Liver (tissue), 3 donors: ENCODE measurements around the gene STAT5B.

Source experiments
- GABPA ChIP-seq, 2 donors: IDR thresholded peaks in 1 of 2; conservative IDR thresholded peaks in 1 of 2; 2 replicates each; pipeline ENCODE4 v1.6.1; 2016; ENCODE audit warnings: antibody characterized with exemption in 2 of 2, mild to moderate bottlenecking in 1 of 2, moderate library complexity in 1 of 2
- NR2F2 ChIP-seq: IDR thresholded peaks from 2 replicates; pipeline ENCODE4 v1.6.1; 2016; ENCODE audit warnings: antibody characterized with exemption
- YY1 ChIP-seq: IDR thresholded peaks from 2 replicates; pipeline ENCODE4 v1.6.1; 2016; ENCODE audit warnings: antibody characterized with exemption, mild to moderate bottlenecking
- TF ChIP-seq, protein P1 (sequence below): IDR thresholded peaks from 2 replicates; pipeline ENCODE4 v1.6.1; 2016; ENCODE audit warnings: antibody characterized with exemption
- TF ChIP-seq, protein P2 (sequence below): fragments of 150-350 bp; IDR thresholded peaks from 2 replicates; pipeline ENCODE4 v1.5.1; 2017; ENCODE audit warnings: improper control_type of control experiment, low read depth, low read length; ENCODE audit not compliant: missing input control
- donor health status: healthy.
- donor health status: healthy.

DNA sequence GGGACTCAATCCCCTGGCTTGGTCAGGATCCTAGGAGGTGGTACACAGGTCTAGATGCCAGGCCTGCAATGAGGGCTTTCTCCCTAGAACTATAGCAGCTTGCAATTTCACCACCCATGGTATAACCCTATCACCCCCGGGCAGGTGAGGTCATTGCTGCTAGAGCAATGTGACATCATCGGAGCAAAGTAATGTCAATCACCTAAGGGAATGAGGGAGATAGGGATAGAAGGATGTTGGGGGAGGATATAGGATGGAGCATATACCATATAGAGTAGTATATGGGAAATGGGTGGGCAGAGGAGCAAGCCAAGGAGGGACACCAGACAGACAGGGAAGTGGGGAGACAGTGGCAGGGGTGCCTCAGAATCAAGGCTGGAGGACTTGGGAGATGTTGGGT lies 98.5 kb downstream of the STAT5B start:
- TF ChIP-seq, protein P1, sequence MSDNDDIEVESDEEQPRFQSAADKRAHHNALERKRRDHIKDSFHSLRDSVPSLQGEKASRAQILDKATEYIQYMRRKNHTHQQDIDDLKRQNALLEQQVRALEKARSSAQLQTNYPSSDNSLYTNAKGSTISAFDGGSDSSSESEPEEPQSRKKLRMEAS: no peak
- TF ChIP-seq, protein P2, sequence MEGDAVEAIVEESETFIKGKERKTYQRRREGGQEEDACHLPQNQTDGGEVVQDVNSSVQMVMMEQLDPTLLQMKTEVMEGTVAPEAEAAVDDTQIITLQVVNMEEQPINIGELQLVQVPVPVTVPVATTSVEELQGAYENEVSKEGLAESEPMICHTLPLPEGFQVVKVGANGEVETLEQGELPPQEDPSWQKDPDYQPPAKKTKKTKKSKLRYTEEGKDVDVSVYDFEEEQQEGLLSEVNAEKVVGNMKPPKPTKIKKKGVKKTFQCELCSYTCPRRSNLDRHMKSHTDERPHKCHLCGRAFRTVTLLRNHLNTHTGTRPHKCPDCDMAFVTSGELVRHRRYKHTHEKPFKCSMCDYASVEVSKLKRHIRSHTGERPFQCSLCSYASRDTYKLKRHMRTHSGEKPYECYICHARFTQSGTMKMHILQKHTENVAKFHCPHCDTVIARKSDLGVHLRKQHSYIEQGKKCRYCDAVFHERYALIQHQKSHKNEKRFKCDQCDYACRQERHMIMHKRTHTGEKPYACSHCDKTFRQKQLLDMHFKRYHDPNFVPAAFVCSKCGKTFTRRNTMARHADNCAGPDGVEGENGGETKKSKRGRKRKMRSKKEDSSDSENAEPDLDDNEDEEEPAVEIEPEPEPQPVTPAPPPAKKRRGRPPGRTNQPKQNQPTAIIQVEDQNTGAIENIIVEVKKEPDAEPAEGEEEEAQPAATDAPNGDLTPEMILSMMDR: no peak
- TF ChIP-seq YY1 (no peak), GABPA (IDR thresholded peaks at IDR 0.05 in 1 of 2, conservative IDR thresholded peaks at IDR 0.05 in 1 of 2) (no peak), NR2F2 (no peak)
